ENCODE data around the gene IRF3. TPM values are rescaled to one million over a fixed set of nuclear protein-coding genes. Genes with fewer than 3 reads are reported as not detected.

Gene IRF3
- total RNA-seq, 4 donors from 2014 or later: 41.5 to 62.5 (median 52.3) TPM

- 91 to 96% methylated on average over 14 to 17 of the region's 17 CpGs for WGBS, 2 donors
- H3K36me3 ChIP-seq: peaks cover 30 to 31% of the 10 kb centered on the region in 2 donors
These were observed 19.1 kb downstream of the IRF3 start for GRCh38 chr19:49646586-49646985.

GRCh38 chr19:49645995-49646394, 19.7 kb downstream of the IRF3 start:
- Histone ChIP-seq H3K4me3 (replicated peaks in 1 of 3) (no peak overlapping the region), H3K27me3 (no peaks in the 10 kb centered on the region), H3K27ac (no peak overlapping the region), H3K36me3 (peaks cover 25% of the 10 kb centered on the region in 2 donors), H3K4me1 (peaks cover 15 to 25% of the 10 kb centered on the region in 2 donors), H3K9me3 (no peaks in the 10 kb centered on the region)
- no peak for DNase-seq
- intact Hi-C loops (cut with DNase I): no loop called here
- 92 to 94% methylated on average over 11 of the region's 13 CpGs for WGBS, 2 donors
- TF ChIP-seq POLR2A (IDR thresholded peaks at IDR 0.05) (no peak), CTCF (IDR thresholded peaks at IDR 0.05) (no peak)

More at GRCh38 chr19:49646586-49646985, 19.1 kb downstream of the IRF3 start:
- intact Hi-C loops (cut with DNase I): no loop called here
- Histone ChIP-seq H3K9me3 (no peaks in the 10 kb centered on the region), H3K4me1 (peaks cover 9 to 20% of the 10 kb centered on the region in 2 donors), H3K27me3 (no peaks in the 10 kb centered on the region), H3K27ac (no peak overlapping the region), H3K4me3 (replicated peaks in 1 of 3) (no peak overlapping the region)
- no peak for DNase-seq
- TF ChIP-seq CTCF (IDR thresholded peaks at IDR 0.05) (no peak), POLR2A (IDR thresholded peaks at IDR 0.05) (no peak)

GRCh38 chr19:49645592-49645991, 20.1 kb downstream of the IRF3 start:
- H3K27me3 ChIP-seq: no peaks in the 10 kb centered on the region
- intact Hi-C loops (cut with DNase I): no loop called here
- no peak overlapping the region for H3K4me3 ChIP-seq (replicated peaks in 1 of 3)
- no peak overlapping the region for H3K27ac ChIP-seq
- H3K9me3 ChIP-seq: no peaks in the 10 kb centered on the region
- H3K36me3 ChIP-seq: peaks cover 22 to 24% of the 10 kb centered on the region in 2 donors
- DNase-seq: no peak
- TF ChIP-seq POLR2A (IDR thresholded peaks at IDR 0.05) (no peak), CTCF (IDR thresholded peaks at IDR 0.05) (no peak)
- WGBS, 2 donors: 91 to 95% methylated on average over 4 to 10 of the region's 11 CpGs
- H3K4me1 ChIP-seq: peaks cover 17 to 27% of the 10 kb centered on the region in 2 donors

- Histone ChIP-seq H3K36me3 (peaks cover 11 to 13% of the 10 kb centered on the region in 2 donors), H3K27me3 (no peaks in the 10 kb centered on the region), H3K4me1 (peaks cover 21 to 39% of the 10 kb centered on the region in 2 donors), H3K9me3 (no peaks in the 10 kb centered on the region), H3K27ac (peak overlapping the region in 1 of 3 donors; percentile 75), H3K4me3 (replicated peaks in 1 of 3) (no peak overlapping the region)
- 85% methylated on average over 2 of the region's 2 CpGs for WGBS, 2 donors
- TF ChIP-seq CTCF (IDR thresholded peaks at IDR 0.05): no peak
- no peak for TF ChIP-seq POLR2A (IDR thresholded peaks at IDR 0.05)
- no peak for DNase-seq
- intact Hi-C loops (cut with DNase I): no loop called here
These were observed 22.2 kb downstream of the IRF3 start for GRCh38 chr19:49643466-49643865.

- intact Hi-C loops (cut with DNase I): no loop called here
These were observed 23.1 kb downstream of the IRF3 start for GRCh38 chr19:49642492-49643035.

More at GRCh38 chr19:49642492-49643035, 23.1 kb downstream of the IRF3 start:
- WGBS, 2 donors: 7 to 11% methylated on average over 5 of the region's 5 CpGs
- peaks cover 25 to 48% of the 10 kb centered on the region in 2 donors for H3K4me1 ChIP-seq
- DNase-seq: no peak
- peak overlapping the region; percentile 63 to 90 (median 75) for H3K27ac ChIP-seq
- H3K4me3 ChIP-seq (replicated peaks in 1 of 3): peak overlapping the region; percentile 47 to 90 (median 75)
- no peak for TF ChIP-seq CTCF (IDR thresholded peaks at IDR 0.05)
- no peak for TF ChIP-seq POLR2A (IDR thresholded peaks at IDR 0.05)
- peaks cover 11 to 13% of the 10 kb centered on the region in 2 donors for H3K36me3 ChIP-seq
- no peaks in the 10 kb centered on the region for H3K27me3 ChIP-seq
- H3K9me3 ChIP-seq: no peaks in the 10 kb centered on the region
